Measurements from ENCODE around the gene LRP1B. TPM values are rescaled to one million over a fixed set of nuclear protein-coding genes. Genes with fewer than 3 reads are reported as not detected.

Gene LRP1B
- total and polyA plus RNA-seq, 2 of the 8 experiments (the other 6 are each of a cell fraction or from before 2014, with no cell fraction given), result 0.03 TPM; not detected in 1

- no peak for TF ChIP-seq SP4 (IDR thresholded peaks at IDR 0.05; ENCODE audit: low read length)
These were observed 1068.8 kb downstream of the LRP1B start (continued) for GRCh38 chr2:141062031-141062430.

- no peak overlapping the region for H3K56ac ChIP-seq (replicated peaks; ENCODE audit: insufficient read length, low read depth, low read length)
- no peak overlapping the region for H2AFZ ChIP-seq (ENCODE audit: low read length)
- no peak overlapping the region for H4K5ac ChIP-seq (ENCODE audit: insufficient read length, low read depth, low read length)
- no peaks in the 10 kb centered on the region for H3K27me3 ChIP-seq (replicated peaks in 1 of 4; ENCODE audit: control insufficient read depth in 3 of 4, extremely low read depth in 1 of 4, insufficient read depth in 3 of 4, low read length in 3 of 4)
- no peak overlapping the region for H4K8ac ChIP-seq (ENCODE audit: extremely low read depth, insufficient read depth, low read length)
- H3K36me3 ChIP-seq (ENCODE audit: control insufficient read depth in 2 of 4, insufficient read depth in 4 of 4, low read length in 3 of 4), result no peaks in the 10 kb centered on the region
- TF ChIP-seq MAFK (IDR thresholded peaks at IDR 0.05; ENCODE audit: low read depth, low read length) (no peak), EP300 (IDR thresholded peaks at IDR 0.05; ENCODE audit: borderline replicate concordance in 1 of 2, low read depth in 2 of 2, low read length in 2 of 2) (no peak), SP4 (IDR thresholded peaks at IDR 0.05; ENCODE audit: low read length) (no peak), CBX5 (IDR thresholded peaks at IDR 0.05; ENCODE audit: low read depth, low read length) (no peak), CEBPB (IDR thresholded peaks at IDR 0.05; ENCODE audit: low read depth, low read length) (no peak), CHD1 (IDR thresholded peaks at IDR 0.05; ENCODE audit: low read depth, low read length) (no peak), HDAC2 (IDR thresholded peaks at IDR 0.05; ENCODE audit: borderline replicate concordance in 1 of 2, low read depth in 2 of 2, low read length in 2 of 2) (no peak)
- no peak overlapping the region for H3K14ac ChIP-seq (ENCODE audit: insufficient read length)
- H3K4ac ChIP-seq (replicated peaks; ENCODE audit: insufficient read length, low read depth, low read length), result no peak overlapping the region
- no peaks in the 10 kb centered on the region for H3K23me2 ChIP-seq (ENCODE audit: low read depth, low read length)
- no peak overlapping the region for H3K9ac ChIP-seq (replicated peaks in 1 of 4; ENCODE audit: extremely low read depth in 1 of 4, low read depth in 3 of 4, low read length in 3 of 4)
- no peak overlapping the region for H3K4me2 ChIP-seq (ENCODE audit: insufficient read depth in 1 of 2, low read depth in 2 of 2, low read length in 2 of 2)
- 87% methylated on average over 4 of the region's 4 CpGs; no CpG with 5 or more reads in 1 of the 2 experiments for WGBS, 2 experiments (ENCODE audit: extremely low coverage in 1 of 2, insufficient coverage in 1 of 2, insufficient read length in 1 of 2, insufficient replicate concordance in 2 of 2, low coverage in 1 of 2, low lambda C conversion rate in 2 of 2, missing lambda C conversion rate in 1 of 2)
- no peak overlapping the region for H3K27ac ChIP-seq (ENCODE audit: low read depth, low read length)
- H2BK120ac ChIP-seq (replicated peaks; ENCODE audit: low read depth, low read length), result no peak overlapping the region
- no peak overlapping the region for H3K18ac ChIP-seq (ENCODE audit: extremely low read depth, low read length)
- no peak overlapping the region for H2BK15ac ChIP-seq (ENCODE audit: low read length)
- H2BK5ac ChIP-seq (ENCODE audit: low read depth, low read length), result no peak overlapping the region
- H4K91ac ChIP-seq (replicated peaks; ENCODE audit: insufficient read length, low read length), result no peak overlapping the region
- H4K20me1 ChIP-seq (replicated peaks in 1 of 2; ENCODE audit: control insufficient read depth in 1 of 2, insufficient read depth in 2 of 2, low read length in 2 of 2), result no peaks in the 10 kb centered on the region
- FAIRE-seq, result no peak
- H3K4me3 ChIP-seq (ENCODE audit: extremely low read depth in 1 of 4, insufficient read depth in 2 of 4, low read depth in 3 of 4, low read length in 4 of 4), result no peak overlapping the region
- no peak overlapping the region for H2AK5ac ChIP-seq (ENCODE audit: low read depth, low read length)
- CTCF ChIA-PET (ENCODE audit: partially characterized antibody), result no interaction called here
- no peaks in the 10 kb centered on the region for H3K9me3 ChIP-seq (ENCODE audit: insufficient read depth in 2 of 2, low read depth in 1 of 2, low read length in 1 of 2)
- peaks cover 0 to 2% (median 0%) of the 10 kb centered on the region in 4 experiments; a peak in 1 of 7 replicates for H3K4me1 ChIP-seq (replicated peaks in 1 of 4; ENCODE audit: control insufficient read depth in 3 of 4, insufficient read depth in 4 of 4, low read length in 3 of 4)
- no peaks in the 10 kb centered on the region for H3K79me2 ChIP-seq (ENCODE audit: control insufficient read depth in 1 of 2, insufficient read depth in 2 of 2, low read length in 2 of 2)
- H3K23ac ChIP-seq (ENCODE audit: insufficient read length), result no peak overlapping the region
- POLR2A ChIA-PET (ENCODE audit: partially characterized antibody), result no interaction called here
- no peak overlapping the region for H2BK20ac ChIP-seq (ENCODE audit: low read length)
- no peaks in the 10 kb centered on the region for H3K79me1 ChIP-seq (ENCODE audit: low read depth, low read length)
- H2BK12ac ChIP-seq (ENCODE audit: low read depth, low read length), result no peak overlapping the region
- no peak for DNase-seq (ENCODE audit: low read depth in 1 of 2, low spot score in 2 of 2)
These were observed 1072.3 kb downstream of the LRP1B start for GRCh38 chr2:141058556-141058955.

Data from H1 (cell line).